Tibial nerve (tissue), 4 donors: ENCODE results near the gene TBRG4.

ENCODE experiments used
- EP300 ChIP-seq, 2 donors: sonication (generic); formaldehyde crosslinking; IDR thresholded peaks; one replicate each; pipeline ENCODE4 v1.6.1; 2017; ENCODE audit warnings: antibody characterized with exemption in 2 of 2, mild to moderate bottlenecking in 1 of 2
- POLR2A ChIP-seq, 2 donors: fragments of 450-650 bp; IDR thresholded peaks; one replicate each; pipeline ENCODE4 v1.6.1; 2017; ENCODE audit warnings: antibody characterized with exemption in 2 of 2, mild to moderate bottlenecking in 2 of 2, moderate library complexity in 2 of 2
- TF ChIP-seq, protein P1 (sequence below), 5 experiments: fragments of 200-600 bp in 3 of 5; fragments of 450-650 bp in 2 of 5; sonication (generic) in 3 of 5; IDR thresholded peaks; one replicate each; pipeline ENCODE4 v1.5.1; 2016 to 2019; ENCODE audit warnings: antibody characterized with exemption in 5 of 5, mild to moderate bottlenecking in 3 of 5, moderate library complexity in 2 of 5

DNA sequence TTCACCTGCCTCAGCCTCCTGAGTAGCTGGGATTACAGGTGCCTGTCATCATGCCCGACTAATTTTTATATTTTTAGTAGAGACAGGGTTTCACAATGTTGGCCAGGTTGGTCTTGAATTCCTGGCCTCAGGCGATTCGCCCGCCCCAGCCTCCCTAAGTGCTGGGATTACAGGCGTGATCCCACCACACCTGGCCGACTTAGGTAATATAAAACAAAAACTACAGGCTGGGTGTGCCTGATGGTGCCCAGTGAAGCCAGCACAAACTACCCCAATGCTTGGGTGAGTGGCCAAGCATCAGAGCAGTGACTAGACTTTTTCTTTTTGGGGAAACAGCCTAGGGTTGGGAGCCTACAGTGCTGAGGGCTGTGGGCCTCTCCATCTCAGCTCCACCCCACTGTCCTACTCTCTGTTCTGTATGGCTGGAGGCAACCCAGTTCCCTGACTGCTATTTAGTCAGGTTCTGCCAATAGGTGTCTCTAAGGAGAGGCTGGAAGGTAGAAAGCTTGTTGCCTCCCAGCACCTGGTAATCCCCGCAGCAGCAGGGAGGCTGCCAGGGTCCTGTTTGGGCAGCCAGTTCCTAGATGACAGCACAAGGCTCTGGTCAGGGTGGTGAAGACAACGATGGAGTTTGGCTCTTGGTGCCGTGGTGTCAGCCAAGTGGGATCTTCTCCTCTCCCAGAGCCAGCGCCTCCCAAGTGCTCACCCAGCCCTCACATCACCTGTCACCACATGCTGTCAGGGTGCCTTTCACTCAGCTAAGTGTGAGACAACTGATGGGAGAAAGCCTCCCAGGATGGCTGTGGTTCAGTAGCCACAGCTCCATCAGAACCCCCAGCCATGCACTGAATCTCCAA lies 12.3 kb downstream of the TBRG4 start:
- TF ChIP-seq, protein P1, sequence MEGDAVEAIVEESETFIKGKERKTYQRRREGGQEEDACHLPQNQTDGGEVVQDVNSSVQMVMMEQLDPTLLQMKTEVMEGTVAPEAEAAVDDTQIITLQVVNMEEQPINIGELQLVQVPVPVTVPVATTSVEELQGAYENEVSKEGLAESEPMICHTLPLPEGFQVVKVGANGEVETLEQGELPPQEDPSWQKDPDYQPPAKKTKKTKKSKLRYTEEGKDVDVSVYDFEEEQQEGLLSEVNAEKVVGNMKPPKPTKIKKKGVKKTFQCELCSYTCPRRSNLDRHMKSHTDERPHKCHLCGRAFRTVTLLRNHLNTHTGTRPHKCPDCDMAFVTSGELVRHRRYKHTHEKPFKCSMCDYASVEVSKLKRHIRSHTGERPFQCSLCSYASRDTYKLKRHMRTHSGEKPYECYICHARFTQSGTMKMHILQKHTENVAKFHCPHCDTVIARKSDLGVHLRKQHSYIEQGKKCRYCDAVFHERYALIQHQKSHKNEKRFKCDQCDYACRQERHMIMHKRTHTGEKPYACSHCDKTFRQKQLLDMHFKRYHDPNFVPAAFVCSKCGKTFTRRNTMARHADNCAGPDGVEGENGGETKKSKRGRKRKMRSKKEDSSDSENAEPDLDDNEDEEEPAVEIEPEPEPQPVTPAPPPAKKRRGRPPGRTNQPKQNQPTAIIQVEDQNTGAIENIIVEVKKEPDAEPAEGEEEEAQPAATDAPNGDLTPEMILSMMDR (IDR thresholded peaks at IDR 0.05), result no peak
- no peak for TF ChIP-seq POLR2A (IDR thresholded peaks at IDR 0.05)
- TF ChIP-seq EP300 (IDR thresholded peaks at IDR 0.05), result no peak
